ENCODE measurements around the gene CDC42BPB.

The CDC42BPB gene

GRCh38 chr14:102888748-102889147 lies 168.6 kb downstream of the CDC42BPB start:
- H3K18ac ChIP-seq (ENCODE audit: low read length), result no peak overlapping the region
- H2BK5ac ChIP-seq (ENCODE audit: low read length), result no peak overlapping the region
- no peak overlapping the region for H2AFZ ChIP-seq (ENCODE audit: low read length)
- H3K4ac ChIP-seq (ENCODE audit: low read length), result no peak overlapping the region
- H4K8ac ChIP-seq (ENCODE audit: low read depth, low read length), result no peak overlapping the region
- H3K14ac ChIP-seq (ENCODE audit: low read length), result no peak overlapping the region
- H4K91ac ChIP-seq (ENCODE audit: low read depth, low read length, poor library complexity), result no peak overlapping the region
- H3K27me3 ChIP-seq (ENCODE audit: control insufficient read depth in 3 of 3, insufficient read depth in 3 of 3, low read depth in 1 of 3, low read length in 3 of 3), result no peaks in the 10 kb centered on the region
- no peak overlapping the region for H2BK15ac ChIP-seq (ENCODE audit: low read length)
- H3K4me2 ChIP-seq (ENCODE audit: insufficient read depth, low read length, poor library complexity, severe bottlenecking), result no peak overlapping the region
- peaks cover 8 to 81% of the 10 kb centered on the region in 2 donors for H3K36me3 ChIP-seq (replicated peaks in 1 of 2; ENCODE audit: control insufficient read depth in 2 of 2, insufficient read depth in 2 of 2, low read length in 2 of 2)
- no peak overlapping the region for H2BK12ac ChIP-seq (ENCODE audit: low read length)
- H2BK120ac ChIP-seq (ENCODE audit: low read depth, low read length), result no peak overlapping the region
- WGBS, 2 donors (ENCODE audit: extremely low coverage in 2 of 2, insufficient read length in 2 of 2, insufficient replicate concordance in 1 of 2), result no CpG with 5 or more reads among the region's 1 CpG
- H3K23ac ChIP-seq (ENCODE audit: low read depth, low read length, poor library complexity), result no peak overlapping the region
- peaks cover 0 to 2% of the 10 kb centered on the region in 2 donors for H3K9me3 ChIP-seq (replicated peaks in 1 of 2; ENCODE audit: control insufficient read depth in 2 of 2, insufficient read depth in 1 of 2, low read depth in 1 of 2, low read length in 2 of 2)
- H3K9ac ChIP-seq (ENCODE audit: low read depth, low read length, poor library complexity), result no peak overlapping the region
- no peak overlapping the region for H3K27ac ChIP-seq (replicated peaks; ENCODE audit: low read length)
- H3K4me1 ChIP-seq (ENCODE audit: control insufficient read depth in 2 of 2, insufficient read depth in 1 of 2, low read depth in 1 of 2, low read length in 2 of 2), result peaks cover 0 to 3% of the 10 kb centered on the region in 2 donors
- no peak overlapping the region for H3K4me3 ChIP-seq (ENCODE audit: low read length in 2 of 2)
- H3K79me1 ChIP-seq (ENCODE audit: low read depth, low read length), result peaks cover 2% of the 10 kb centered on the region
- DNase-seq (ENCODE audit: low spot score), result no peak
- H2AK5ac ChIP-seq (ENCODE audit: low read depth, low read length), result no peak overlapping the region

DNA sequence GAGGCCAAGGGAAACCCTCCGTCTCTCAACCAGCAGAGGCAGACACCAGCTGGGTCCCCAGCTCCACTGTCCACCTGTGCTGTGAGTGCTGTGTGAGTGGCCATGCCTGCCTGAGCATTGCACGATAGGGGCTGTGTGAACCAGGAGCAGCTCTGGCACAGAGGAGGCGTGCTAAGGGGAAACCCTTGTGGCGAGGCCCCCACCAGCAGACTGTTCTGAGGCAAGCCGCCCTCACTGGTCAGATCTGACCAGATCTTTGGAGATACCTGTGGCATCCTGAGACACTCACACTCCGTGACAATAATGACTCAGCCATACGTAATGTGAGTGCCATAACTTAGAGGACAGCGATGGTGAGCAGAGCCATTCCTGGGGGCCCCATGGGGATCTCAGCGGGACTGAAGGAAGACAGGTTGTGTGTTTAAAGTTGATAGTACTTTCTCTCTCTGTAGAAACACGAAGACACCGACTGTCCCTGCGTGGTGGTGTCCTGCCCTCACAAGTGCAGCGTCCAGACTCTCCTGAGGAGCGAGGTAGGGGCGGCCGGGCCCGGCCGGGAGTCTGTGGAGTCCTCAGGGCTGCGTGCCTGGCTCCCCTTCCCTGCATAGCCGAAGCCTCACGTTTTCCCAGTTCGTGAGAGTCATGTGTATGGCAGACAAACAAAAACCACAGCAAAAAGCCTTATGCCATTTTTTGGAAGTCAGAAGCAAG lies 171.5 kb downstream of the CDC42BPB start:
- no CpG with 5 or more reads among the region's 22 CpGs for WGBS, 2 donors (ENCODE audit: extremely low coverage in 2 of 2, insufficient read length in 2 of 2, insufficient replicate concordance in 1 of 2)
- H2BK12ac ChIP-seq (ENCODE audit: low read length), result no peak overlapping the region
- H3K4me2 ChIP-seq (ENCODE audit: insufficient read depth, low read length, poor library complexity, severe bottlenecking), result no peak overlapping the region
- peaks cover 2% of the 10 kb centered on the region for H3K79me1 ChIP-seq (ENCODE audit: low read depth, low read length)
- no peak overlapping the region for H2BK5ac ChIP-seq (ENCODE audit: low read length)
- peaks cover 0 to under 1% of the 10 kb centered on the region in 2 donors for H3K4me1 ChIP-seq (ENCODE audit: control insufficient read depth in 2 of 2, insufficient read depth in 1 of 2, low read depth in 1 of 2, low read length in 2 of 2)
- peak overlapping the region; percentile 35 for H3K18ac ChIP-seq (ENCODE audit: low read length)
- no peak overlapping the region for H2AK5ac ChIP-seq (ENCODE audit: low read depth, low read length)
- H3K4ac ChIP-seq (ENCODE audit: low read length), result no peak overlapping the region
- peaks cover 8 to 62% of the 10 kb centered on the region in 2 donors for H3K36me3 ChIP-seq (replicated peaks in 1 of 2; ENCODE audit: control insufficient read depth in 2 of 2, insufficient read depth in 2 of 2, low read length in 2 of 2)
- H2AFZ ChIP-seq (ENCODE audit: low read length), result no peak overlapping the region
- no peak for DNase-seq (ENCODE audit: low spot score)
- H3K4me3 ChIP-seq (ENCODE audit: low read length in 2 of 2), result no peak overlapping the region
- no peak overlapping the region for H3K23ac ChIP-seq (ENCODE audit: low read depth, low read length, poor library complexity)
- no peak overlapping the region for H4K91ac ChIP-seq (ENCODE audit: low read depth, low read length, poor library complexity)
- H3K27ac ChIP-seq (replicated peaks; ENCODE audit: low read length), result no peak overlapping the region
- H3K9me3 ChIP-seq (replicated peaks in 1 of 2; ENCODE audit: control insufficient read depth in 2 of 2, insufficient read depth in 1 of 2, low read depth in 1 of 2, low read length in 2 of 2), result no peaks in the 10 kb centered on the region
- H3K27me3 ChIP-seq (ENCODE audit: control insufficient read depth in 3 of 3, insufficient read depth in 3 of 3, low read depth in 1 of 3, low read length in 3 of 3), result no peaks in the 10 kb centered on the region
- no peak overlapping the region for H4K8ac ChIP-seq (ENCODE audit: low read depth, low read length)
- no peak overlapping the region for H2BK120ac ChIP-seq (ENCODE audit: low read depth, low read length)
- H2BK15ac ChIP-seq (ENCODE audit: low read length), result no peak overlapping the region
- no peak overlapping the region for H3K14ac ChIP-seq (ENCODE audit: low read length)
- no peak overlapping the region for H3K9ac ChIP-seq (ENCODE audit: low read depth, low read length, poor library complexity)

GRCh38 chr14:102883554-102883953 lies 173.8 kb downstream of the CDC42BPB start:
- H3K23ac ChIP-seq (ENCODE audit: low read depth, low read length, poor library complexity), result no peak overlapping the region
- H2AFZ ChIP-seq (ENCODE audit: low read length), result no peak overlapping the region
- no peak overlapping the region for H4K91ac ChIP-seq (ENCODE audit: low read depth, low read length, poor library complexity)
- peaks cover 7 to 47% of the 10 kb centered on the region in 2 donors for H3K36me3 ChIP-seq (replicated peaks in 1 of 2; ENCODE audit: control insufficient read depth in 2 of 2, insufficient read depth in 2 of 2, low read length in 2 of 2)
- H3K27me3 ChIP-seq (ENCODE audit: control insufficient read depth in 3 of 3, insufficient read depth in 3 of 3, low read depth in 1 of 3, low read length in 3 of 3), result no peaks in the 10 kb centered on the region
- no peak overlapping the region for H3K4ac ChIP-seq (ENCODE audit: low read length)
- H2BK15ac ChIP-seq (ENCODE audit: low read length), result no peak overlapping the region
- no peaks in the 10 kb centered on the region for H3K4me1 ChIP-seq (ENCODE audit: control insufficient read depth in 2 of 2, insufficient read depth in 1 of 2, low read depth in 1 of 2, low read length in 2 of 2)
- H2BK5ac ChIP-seq (ENCODE audit: low read length), result no peak overlapping the region
- H3K27ac ChIP-seq (replicated peaks; ENCODE audit: low read length), result no peak overlapping the region
- no peak overlapping the region for H3K18ac ChIP-seq (ENCODE audit: low read length)
- H3K4me3 ChIP-seq (ENCODE audit: low read length in 2 of 2), result no peak overlapping the region
- H2AK5ac ChIP-seq (ENCODE audit: low read depth, low read length), result no peak overlapping the region
- DNase-seq (ENCODE audit: low spot score), result no peak
- no peak overlapping the region for H2BK120ac ChIP-seq (ENCODE audit: low read depth, low read length)
- no CpG with 5 or more reads among the region's 14 CpGs for WGBS, 2 donors (ENCODE audit: extremely low coverage in 2 of 2, insufficient read length in 2 of 2, insufficient replicate concordance in 1 of 2)
- H2BK12ac ChIP-seq (ENCODE audit: low read length), result no peak overlapping the region
- no peak overlapping the region for H3K9ac ChIP-seq (ENCODE audit: low read depth, low read length, poor library complexity)
- H3K9me3 ChIP-seq (replicated peaks in 1 of 2; ENCODE audit: control insufficient read depth in 2 of 2, insufficient read depth in 1 of 2, low read depth in 1 of 2, low read length in 2 of 2), result no peaks in the 10 kb centered on the region
- no peak overlapping the region for H4K8ac ChIP-seq (ENCODE audit: low read depth, low read length)
- no peak overlapping the region for H3K14ac ChIP-seq (ENCODE audit: low read length)
- no peak overlapping the region for H3K4me2 ChIP-seq (ENCODE audit: insufficient read depth, low read length, poor library complexity, severe bottlenecking)
- H3K79me1 ChIP-seq (ENCODE audit: low read depth, low read length), result peaks cover 2% of the 10 kb centered on the region

DNA sequence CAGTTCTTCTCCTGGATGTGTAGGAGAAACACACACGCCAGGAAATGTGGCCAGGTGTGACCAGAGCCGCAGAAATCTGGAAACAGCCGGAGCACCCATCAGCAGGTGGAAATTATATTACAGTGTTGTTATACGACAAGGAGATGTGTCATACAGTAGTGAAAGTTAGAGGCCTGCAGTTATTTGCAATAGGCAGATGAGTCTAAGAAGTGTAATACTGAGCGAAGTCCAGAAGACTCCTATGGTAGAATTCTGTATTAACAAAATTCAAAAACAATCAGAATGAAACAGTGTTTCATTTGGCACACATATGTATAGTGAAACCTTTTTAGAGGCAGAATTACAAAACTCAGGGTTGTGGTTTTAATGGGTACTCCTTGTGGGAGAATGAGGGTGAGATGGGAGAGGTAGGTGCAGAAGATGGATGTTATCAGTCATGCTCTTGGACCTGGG lies 174.2 kb downstream of the CDC42BPB start:
- H2AK5ac ChIP-seq (ENCODE audit: low read depth, low read length), result no peak overlapping the region
- WGBS, 2 donors (ENCODE audit: extremely low coverage in 2 of 2, insufficient read length in 2 of 2, insufficient replicate concordance in 1 of 2), result no CpG with 5 or more reads among the region's 5 CpGs

More for the DNA sequence above, 174.2 kb downstream of the CDC42BPB start:
- Histone ChIP-seq H3K36me3 (replicated peaks in 1 of 2; ENCODE audit: control insufficient read depth in 2 of 2, insufficient read depth in 2 of 2, low read length in 2 of 2) (peaks cover 4 to 43% of the 10 kb centered on the region in 2 donors), H3K23ac (ENCODE audit: low read depth, low read length, poor library complexity) (no peak overlapping the region), H3K4me1 (ENCODE audit: control insufficient read depth in 2 of 2, insufficient read depth in 1 of 2, low read depth in 1 of 2, low read length in 2 of 2) (no peaks in the 10 kb centered on the region), H3K4me3 (ENCODE audit: low read length in 2 of 2) (no peak overlapping the region), H2BK15ac (ENCODE audit: low read length) (no peak overlapping the region), H3K4me2 (ENCODE audit: insufficient read depth, low read length, poor library complexity, severe bottlenecking) (no peak overlapping the region), H3K14ac (ENCODE audit: low read length) (no peak overlapping the region), H3K27me3 (ENCODE audit: control insufficient read depth in 3 of 3, insufficient read depth in 3 of 3, low read depth in 1 of 3, low read length in 3 of 3) (no peaks in the 10 kb centered on the region), H2BK12ac (ENCODE audit: low read length) (no peak overlapping the region), H3K79me1 (ENCODE audit: low read depth, low read length) (peaks cover 2% of the 10 kb centered on the region), H3K4ac (ENCODE audit: low read length) (no peak overlapping the region), H3K18ac (ENCODE audit: low read length) (no peak overlapping the region), H2BK120ac (ENCODE audit: low read depth, low read length) (no peak overlapping the region), H4K8ac (ENCODE audit: low read depth, low read length) (no peak overlapping the region), H2AFZ (ENCODE audit: low read length) (no peak overlapping the region), H2BK5ac (ENCODE audit: low read length) (no peak overlapping the region), H3K9ac (ENCODE audit: low read depth, low read length, poor library complexity) (no peak overlapping the region), H3K9me3 (replicated peaks in 1 of 2; ENCODE audit: control insufficient read depth in 2 of 2, insufficient read depth in 1 of 2, low read depth in 1 of 2, low read length in 2 of 2) (no peaks in the 10 kb centered on the region), H4K91ac (ENCODE audit: low read depth, low read length, poor library complexity) (no peak overlapping the region), H3K27ac (replicated peaks; ENCODE audit: low read length) (no peak overlapping the region)
- DNase-seq (ENCODE audit: low spot score), result no peak

Measured in neuronal stem cell (in vitro differentiated cells).